Esophagus squamous epithelium (tissue), 4 donors: Measurements from ENCODE around the gene PGBD5.

ENCODE experiments used
- POLR2A ChIP-seq, 4 donors: fragments of 450-650 bp; IDR thresholded peaks; one replicate each; pipeline ENCODE4 v1.6.1; 2017; ENCODE audit warnings: antibody characterized with exemption in 4 of 4, mild to moderate bottlenecking in 4 of 4, moderate library complexity in 3 of 4
- TF ChIP-seq, protein P1 (sequence below), 6 experiments: fragments of 450-650 bp in 4 of 6; fragments of 200-600 bp in 2 of 6; sonication (generic) in 2 of 6; IDR thresholded peaks; one replicate each; pipeline ENCODE4 v1.5.1; 2016 to 2019; ENCODE audit warnings: antibody characterized with exemption in 6 of 6, mild to moderate bottlenecking in 4 of 6, moderate library complexity in 4 of 6

GRCh38 chr1:230303822-230304221 lies 122.3 kb downstream of the PGBD5 start:
- TF ChIP-seq, protein P1, sequence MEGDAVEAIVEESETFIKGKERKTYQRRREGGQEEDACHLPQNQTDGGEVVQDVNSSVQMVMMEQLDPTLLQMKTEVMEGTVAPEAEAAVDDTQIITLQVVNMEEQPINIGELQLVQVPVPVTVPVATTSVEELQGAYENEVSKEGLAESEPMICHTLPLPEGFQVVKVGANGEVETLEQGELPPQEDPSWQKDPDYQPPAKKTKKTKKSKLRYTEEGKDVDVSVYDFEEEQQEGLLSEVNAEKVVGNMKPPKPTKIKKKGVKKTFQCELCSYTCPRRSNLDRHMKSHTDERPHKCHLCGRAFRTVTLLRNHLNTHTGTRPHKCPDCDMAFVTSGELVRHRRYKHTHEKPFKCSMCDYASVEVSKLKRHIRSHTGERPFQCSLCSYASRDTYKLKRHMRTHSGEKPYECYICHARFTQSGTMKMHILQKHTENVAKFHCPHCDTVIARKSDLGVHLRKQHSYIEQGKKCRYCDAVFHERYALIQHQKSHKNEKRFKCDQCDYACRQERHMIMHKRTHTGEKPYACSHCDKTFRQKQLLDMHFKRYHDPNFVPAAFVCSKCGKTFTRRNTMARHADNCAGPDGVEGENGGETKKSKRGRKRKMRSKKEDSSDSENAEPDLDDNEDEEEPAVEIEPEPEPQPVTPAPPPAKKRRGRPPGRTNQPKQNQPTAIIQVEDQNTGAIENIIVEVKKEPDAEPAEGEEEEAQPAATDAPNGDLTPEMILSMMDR (IDR thresholded peaks at IDR 0.05): no peak
- TF ChIP-seq POLR2A (IDR thresholded peaks at IDR 0.05): no peak
